ENCODE results near the gene TMEM238L.

TMEM238L gene

DNA sequence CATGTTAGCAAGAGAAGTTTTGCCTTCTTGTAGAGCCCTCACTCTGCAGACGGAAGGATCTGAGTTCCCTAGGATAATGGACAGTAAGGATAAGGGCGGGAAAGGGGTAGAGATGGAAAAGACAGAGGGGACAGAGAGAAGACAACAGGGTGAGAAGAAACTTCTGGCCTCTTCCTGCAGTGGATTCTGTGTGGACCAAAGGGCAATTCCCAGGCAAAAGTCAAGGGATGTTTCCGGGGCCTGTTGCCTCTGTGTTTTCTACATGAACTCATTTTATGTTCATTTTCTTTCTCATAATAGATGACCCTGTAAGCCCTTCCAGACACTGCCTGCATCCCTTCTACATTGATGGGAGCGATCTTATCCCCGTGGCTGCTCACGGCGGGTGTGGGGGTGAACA, 647 bp upstream of the TMEM238L start:
- DNase-seq (ENCODE audit: low spot score) = no peak

DNA sequence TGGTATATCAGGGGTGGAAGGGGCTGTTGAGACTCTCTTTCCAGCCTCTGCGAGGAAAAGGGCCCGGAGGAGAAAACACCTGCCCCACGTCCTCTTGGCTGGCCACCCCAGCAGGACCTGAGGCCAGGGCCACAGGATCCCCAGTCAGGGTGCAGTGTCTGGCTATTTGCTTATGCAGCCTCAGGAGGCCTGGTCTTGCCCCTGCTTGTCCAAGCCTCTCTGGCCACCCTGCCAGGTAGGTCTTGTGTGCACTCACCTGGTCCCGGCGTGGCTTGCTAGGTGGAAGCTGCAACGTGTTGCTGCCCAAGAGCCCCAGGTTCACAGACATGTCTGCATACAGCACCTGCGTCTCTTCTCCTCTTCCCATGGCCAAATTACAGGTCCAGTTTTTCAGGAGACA, 549 bp downstream of the TMEM238L start:
- DNase-seq (ENCODE audit: low spot score) = no peak

DNA sequence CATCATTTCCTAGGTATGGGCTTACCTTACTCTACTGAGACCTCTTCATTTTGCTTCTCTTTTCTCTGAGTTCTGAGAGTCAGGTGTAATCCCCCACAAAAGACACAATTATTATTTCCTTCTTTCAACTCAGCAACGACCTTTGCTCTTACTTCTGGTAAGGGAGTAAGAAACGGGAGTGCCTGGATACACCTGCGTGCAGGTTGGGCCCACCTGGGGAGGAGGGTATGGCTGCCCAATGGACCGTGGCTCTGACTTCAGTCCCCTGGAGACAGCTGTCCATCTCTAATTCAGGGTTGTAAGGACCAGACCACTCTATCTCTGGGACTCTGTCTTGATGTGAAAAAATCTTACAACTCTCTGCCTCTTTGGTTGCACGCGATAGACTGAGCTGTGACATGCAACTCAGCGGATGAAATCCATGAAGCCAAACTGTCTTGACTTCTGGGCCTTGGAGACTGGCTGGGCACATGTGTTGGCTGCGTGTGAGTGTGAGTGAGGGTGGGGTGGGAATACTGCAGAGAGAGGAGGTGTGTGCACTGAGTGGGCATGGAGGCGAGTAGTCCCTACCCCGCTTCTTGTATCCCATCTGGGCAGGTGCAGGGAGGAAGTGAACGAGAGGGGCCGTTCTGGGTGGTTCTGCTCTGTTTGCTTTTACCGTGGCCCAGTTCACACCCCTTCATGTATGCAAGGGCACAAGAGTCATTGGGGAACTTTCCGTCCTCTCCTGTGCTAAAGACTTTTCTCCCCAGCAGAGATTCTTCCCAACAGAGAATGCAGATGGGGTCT, 1.2 kb downstream of the TMEM238L start:
- DNase-seq (ENCODE audit: low spot score) = no peak

DNA sequence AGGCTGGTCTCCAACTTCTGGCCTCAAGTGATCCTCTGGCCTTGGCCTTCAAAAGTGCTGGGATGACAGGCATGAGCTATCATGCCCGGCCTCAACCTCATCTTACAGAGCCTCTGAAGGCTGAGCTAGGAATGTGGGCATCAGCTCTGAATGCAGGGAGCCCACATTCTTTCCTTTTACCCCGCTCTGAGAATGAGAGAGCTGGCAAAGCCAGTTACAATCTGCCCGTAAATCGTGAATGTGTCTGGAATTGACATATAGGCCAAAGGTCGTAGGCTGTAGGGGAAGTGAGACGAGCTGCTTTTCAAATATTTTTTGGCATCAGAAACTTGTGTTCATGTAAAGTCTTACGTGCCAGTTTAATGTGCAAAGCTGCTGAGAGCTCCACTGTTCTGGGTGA, 4.5 kb downstream of the TMEM238L start:
- DNase-seq (ENCODE audit: low spot score) = no peak

DNA sequence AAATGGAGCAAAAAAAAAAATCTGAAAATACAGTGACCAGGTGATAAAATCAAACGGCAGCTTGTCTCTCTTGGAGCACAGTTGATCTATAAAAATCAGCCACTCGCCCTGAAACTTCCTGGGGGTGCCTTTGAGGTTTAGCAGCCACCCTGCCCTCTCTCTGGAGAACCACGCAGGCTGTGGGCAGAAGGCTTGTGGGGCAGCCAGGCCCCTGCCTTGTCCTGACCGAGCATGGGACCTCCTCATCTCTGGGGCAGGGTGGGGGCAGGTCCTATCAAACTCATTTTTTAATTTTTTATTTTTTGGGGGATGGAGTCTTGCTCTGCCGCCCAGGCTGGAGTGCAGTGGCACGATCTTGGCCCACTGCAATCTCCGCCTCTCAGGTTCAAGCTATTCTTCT, 5.0 kb downstream of the TMEM238L start:
- DNase-seq (ENCODE audit: low spot score) = no peak

DNA sequence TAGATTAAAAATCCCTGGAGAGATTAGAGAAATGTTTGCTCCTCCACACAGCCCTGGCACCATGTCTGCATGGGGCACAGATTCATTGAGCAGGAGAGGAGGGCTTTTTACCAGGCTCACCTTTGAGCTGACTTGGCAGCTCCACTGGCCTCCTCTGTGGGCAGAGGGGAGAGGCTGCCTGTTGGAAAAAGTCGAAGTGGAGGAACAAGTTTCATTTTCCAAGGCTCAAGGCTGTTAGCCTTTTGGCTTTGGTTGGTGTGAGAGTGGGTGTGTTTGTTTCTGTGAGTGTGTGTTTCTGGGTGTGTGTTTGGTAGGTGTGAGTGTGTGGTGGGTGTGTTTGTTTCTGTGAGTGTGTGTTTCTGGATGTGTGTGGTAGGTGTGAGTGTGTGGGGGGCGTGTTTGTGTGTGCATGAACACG, 5.6 kb downstream of the TMEM238L start:
- no peak for DNase-seq (ENCODE audit: low spot score)

DNA sequence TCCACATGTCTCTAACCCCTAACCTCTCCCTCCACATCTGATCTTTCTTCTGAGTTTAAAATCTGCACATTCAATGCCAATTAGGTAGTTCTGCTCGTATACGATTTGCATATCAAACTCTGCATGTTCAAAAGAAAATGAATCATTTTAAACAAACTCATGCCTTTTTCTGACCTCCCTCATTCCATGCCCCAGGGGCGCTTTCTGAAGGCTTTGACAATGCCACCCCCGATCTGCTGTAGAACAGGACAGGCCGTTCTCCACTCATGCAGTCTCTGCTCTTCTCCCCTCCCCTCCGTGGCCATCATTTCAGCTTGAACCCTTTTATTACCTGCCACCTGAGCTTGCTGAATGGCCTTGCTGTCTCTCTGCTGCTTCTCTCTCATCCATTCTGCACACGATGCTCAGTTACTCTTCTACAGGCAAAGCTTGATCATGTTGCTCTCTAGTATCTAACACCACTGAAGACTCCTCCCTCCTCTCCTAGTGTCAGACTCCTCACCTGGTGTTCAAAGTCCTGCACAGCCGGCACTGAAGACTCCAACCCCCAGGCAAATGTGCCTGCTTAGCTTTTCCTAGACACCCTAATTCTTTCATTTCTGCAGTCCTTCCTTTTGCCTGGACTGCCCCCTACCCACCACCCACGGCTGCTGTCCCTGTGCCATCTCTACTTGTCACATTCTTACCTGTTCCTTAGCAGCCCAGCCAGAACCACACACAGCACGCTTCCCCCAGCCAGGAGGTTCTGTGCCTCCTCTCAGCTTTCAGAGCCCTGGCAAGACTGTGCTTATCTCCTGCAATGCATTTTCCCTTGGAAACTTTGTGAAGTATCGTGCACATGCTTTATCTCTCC, 6.2 kb downstream of the TMEM238L start:
- DNase-seq (ENCODE audit: low spot score) = no peak

DNA sequence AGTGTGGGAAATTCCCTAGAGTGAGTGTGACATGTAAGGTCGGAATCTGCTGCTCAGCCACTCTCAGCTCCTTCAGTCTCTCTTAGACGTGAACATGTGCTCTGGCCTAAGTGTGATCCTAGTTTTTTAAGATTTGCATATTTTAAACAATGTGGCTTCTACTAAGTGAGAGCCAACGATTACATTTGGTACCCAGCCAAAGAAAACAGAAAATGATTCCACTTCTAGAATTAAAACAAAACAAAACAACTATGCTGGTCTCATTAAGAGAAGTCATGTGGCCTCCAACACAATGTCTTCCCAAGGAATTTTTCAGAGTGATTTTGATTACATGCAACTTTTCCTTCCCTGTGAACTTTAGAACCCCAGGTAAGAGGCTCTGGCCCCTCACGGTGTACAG, 10.1 kb downstream of the TMEM238L start:
- no peak for DNase-seq (ENCODE audit: low spot score)

DNA sequence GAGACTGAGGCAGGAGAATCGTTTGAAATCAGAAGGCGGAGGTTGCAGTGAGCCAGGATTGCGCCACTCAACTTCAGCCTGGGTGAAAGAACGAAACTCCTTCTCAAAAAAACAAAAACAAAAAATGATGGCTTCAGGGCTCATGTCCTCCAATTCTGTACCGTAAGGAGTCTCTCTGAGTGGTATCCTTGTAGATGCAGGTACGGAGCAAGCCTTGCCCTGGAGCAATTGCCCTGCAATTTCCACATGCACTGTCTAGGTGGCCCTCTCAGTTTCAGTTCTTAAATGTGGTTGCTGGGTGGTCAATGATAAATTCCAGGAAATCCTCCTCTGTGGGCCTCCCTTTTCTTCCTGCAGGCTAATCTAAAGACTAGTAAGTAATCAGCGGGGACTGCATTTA, 10.6 kb downstream of the TMEM238L start:
- DNase-seq (ENCODE audit: low spot score) = no peak

DNA sequence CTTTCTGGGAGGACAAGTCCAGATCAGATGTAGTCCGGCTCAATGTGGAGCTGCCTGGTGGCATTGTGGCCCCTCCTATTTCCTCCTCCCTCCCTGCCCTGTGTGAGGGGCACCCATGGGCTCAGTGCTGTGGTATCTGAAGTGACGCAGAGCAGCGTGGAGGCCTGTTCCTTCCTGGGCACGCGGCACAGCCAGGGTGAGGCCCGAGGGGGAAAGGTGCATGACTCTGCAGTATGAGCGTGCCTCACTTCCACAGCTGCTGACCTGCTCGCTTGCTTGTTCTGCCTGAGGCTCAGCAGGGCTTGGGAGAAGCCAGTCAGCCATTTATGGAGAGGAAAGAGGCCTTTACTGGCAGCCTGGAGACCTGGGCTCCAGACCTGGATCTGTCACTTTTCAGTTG, 11.7 kb downstream of the TMEM238L start:
- no peak for DNase-seq (ENCODE audit: low spot score)

DNA sequence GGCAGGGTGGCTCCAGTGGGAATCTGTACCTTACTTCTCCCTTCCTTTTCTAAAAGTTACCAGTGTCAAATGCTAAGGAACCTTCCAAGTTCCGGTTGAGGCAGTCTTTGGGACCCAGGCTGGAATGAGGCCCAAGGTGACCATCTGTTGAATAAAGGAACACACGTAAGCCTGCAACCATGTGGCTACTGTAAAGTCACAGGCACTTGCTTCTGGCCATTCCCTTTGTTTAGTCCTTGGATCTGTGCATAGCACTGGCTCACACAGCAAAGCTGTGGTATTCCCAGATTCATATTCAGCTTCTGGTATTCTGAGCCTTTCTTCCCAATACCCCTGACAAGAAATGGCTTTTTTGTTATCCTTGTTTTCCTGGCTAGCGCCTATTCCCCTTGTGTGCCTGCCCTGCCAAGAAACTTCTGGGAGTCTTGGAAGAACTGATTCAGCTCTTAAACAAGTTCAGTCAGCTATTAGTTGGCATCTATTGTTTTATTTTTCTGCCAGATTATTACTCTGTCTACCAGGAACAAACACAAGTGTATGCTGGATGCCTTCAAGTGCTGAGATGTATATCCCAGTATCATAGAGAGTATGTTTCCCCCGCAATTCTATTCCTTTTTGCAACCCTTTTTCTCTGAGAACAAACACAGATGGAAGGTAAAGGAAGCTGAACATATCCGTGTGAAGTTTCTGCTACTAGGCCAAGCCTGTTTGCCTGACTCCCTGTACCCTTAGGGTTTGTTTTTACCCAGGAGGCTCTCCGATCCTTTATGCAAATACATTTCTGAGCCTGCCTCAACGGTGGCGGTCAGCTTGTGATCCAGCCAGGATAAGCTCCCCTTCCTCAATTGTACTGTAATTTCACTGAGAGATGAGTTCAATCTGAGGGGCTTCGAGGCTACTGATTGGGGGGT, 13.2 kb downstream of the TMEM238L start:
- DNase-seq (ENCODE audit: low spot score) = no peak

DNA sequence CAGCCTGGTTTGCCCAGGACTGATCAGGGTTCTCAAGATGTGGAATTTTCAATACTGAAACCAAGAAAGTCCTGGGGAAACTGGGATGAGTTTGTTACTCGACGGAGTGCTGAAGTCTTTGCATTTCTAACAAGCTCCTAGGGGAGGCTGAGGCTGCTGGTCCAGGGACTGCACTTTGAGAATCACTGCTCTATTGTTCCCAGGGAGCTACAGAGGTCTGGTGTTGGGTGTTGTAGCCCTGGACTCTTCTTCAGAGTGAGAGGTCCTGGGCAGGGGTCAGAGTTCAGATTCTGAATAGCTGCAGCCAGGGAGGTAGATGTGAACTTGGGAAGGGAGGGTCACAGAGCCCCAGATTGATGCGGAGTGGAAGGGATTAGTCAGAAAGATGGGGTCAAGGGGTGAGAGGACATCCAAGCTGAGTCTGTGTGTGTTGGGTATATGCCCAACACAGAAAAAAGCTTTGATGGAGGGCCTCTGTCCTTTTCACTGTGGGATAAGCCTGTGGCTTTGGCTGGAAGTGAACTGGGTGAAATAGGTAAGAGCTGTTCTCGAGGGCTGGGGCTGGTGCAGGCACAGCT, 14.1 kb downstream of the TMEM238L start:
- DNase-seq (ENCODE audit: low spot score) = no peak

DNA sequence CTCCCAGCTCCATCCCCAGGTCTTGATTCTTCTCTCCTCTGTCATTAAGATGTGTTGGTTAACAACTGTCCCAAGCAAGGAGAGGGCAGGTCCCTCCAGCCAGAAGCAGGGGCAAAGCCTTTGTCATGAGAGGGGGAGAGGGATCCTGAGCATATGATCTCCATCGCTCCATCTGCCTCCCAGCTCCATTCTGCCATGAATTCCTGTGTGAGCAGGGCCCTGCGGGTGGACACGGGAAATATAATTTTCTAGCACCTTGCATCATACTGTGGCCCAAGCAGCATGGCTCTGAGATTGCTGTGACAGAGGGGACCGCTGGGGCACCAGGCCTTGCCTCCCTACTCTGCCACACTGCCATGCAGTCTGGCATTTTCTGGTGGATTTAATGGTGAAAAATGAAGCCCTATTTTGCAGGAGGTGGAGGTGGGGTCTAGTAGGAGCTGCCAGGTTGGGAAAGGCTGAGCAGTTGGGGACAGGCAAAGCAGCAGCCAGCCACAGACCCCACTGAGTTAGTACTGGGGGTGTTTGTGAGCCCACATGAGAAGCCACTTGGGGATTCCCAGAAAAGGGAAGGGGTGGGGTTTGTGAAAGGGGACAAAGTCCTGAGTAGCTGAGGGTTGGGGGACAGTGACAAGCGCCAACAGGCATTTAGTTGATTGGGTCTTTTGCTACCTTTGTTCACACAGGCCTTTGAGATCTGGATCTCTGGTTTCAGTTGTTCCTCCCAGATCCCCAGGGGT, 16.4 kb downstream of the TMEM238L start:
- no peak for DNase-seq (ENCODE audit: low spot score)

DNA sequence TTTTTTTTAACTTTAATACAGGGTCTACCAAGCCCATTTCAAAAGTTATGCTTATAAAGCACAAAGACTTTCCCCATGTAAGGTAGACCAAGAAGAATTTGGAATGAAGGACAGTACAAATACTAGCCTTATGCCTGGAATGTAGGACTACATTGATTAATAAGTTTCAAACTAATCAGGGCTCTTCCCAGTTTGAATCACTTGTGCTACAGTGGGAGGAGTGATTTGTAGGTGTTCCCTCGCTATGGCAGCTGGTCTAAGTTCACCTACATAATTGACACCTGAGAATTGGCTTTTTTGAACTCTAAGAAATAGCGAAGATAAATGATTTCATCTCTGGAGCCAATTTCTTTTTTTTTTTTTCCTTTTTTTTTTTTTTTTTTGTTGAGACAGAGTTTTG, 18.6 kb downstream of the TMEM238L start:
- DNase-seq (ENCODE audit: low spot score) = no peak

DNA sequence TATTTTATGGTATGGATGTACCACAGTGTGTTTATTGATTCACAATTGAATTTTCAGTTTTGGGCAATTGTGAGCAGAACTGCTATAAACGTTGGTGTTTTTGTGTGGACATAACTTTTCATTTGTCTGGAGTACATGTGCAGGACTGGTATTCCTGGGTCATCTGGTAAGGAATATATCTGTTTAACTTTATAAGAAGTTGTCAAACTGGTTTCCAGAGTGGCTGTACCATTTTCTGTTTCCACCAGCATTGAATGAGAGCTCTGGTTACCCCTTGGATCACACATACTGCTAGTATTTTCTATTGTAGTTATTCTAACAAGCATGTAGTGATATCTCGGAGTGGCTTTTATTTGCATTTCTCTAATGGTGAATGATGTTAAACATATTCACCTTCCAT, 24.3 kb downstream of the TMEM238L start:
- DNase-seq (ENCODE audit: low spot score) = no peak

DNA sequence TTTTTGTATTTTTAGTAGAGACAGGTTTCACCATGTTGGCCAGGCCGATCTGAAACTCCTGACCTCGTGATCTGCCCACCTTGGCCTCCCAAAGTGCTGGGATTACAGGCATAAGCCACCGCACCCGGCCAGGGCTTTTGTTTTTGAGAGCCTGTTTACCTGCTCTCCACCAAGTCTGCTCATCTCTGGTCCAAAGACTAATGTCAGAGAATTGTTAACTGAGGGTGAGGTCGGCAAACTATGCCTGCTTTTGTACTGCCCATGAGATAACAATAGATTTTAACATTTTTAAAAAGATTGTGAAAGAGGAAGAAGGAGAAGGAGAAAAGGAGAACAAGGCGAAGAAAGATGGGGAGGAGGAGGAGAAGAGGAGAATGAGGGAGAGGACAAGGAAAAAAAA, 26.0 kb downstream of the TMEM238L start:
- DNase-seq (ENCODE audit: low spot score) = no peak

DNA sequence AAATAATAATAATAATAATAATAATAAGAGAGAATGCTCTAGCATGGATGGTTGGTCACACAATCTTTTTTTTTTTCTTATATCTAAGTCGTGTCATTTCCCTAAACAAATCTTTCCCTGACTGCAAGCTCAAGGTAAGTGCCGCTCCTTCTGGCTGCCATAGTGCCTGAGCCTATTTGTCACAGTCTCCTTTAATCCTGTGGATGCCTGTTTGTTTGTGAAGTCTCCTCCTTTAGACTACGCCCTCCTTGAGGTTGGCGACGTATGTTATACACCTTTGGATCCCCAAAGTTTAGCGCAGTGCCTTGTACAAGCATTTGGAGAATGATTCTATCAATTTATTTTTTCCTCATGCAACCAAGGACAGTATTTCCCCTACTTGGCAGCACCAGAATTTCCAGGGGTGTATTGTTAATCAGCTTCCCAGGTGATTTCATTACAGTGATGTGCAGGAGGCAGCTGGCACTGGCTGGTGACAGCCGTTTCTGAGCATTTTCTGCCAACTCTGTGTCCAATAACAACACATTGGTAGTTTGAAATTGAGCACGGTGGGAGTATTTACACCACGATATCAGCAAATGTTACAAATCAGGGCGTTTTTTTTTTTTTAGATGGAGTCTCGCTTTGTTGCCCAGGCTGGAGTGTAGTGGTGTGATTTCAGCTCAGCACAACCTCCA, 26.6 kb downstream of the TMEM238L start:
- no peak for DNase-seq (ENCODE audit: low spot score)

DNA sequence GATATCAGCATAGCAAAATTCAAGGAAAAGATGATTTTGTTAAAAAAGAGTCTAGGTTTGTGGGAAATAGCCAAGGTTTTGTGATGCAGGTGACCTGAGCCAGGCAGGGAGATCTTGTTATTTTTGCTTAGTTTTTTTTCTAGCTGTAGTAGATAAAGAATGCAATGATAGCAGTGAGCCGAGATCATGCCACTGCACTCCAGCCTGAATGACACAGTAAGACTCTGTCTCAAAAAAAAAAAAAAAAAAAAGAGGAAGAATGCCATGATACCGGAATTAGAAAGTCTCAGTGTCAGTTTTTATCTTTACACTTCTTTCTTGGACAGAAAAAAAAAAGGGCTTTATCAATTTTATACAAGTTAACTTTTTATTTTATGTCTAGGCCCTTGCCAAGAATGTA, 27.5 kb downstream of the TMEM238L start:
- DNase-seq (ENCODE audit: low spot score) = no peak

DNA sequence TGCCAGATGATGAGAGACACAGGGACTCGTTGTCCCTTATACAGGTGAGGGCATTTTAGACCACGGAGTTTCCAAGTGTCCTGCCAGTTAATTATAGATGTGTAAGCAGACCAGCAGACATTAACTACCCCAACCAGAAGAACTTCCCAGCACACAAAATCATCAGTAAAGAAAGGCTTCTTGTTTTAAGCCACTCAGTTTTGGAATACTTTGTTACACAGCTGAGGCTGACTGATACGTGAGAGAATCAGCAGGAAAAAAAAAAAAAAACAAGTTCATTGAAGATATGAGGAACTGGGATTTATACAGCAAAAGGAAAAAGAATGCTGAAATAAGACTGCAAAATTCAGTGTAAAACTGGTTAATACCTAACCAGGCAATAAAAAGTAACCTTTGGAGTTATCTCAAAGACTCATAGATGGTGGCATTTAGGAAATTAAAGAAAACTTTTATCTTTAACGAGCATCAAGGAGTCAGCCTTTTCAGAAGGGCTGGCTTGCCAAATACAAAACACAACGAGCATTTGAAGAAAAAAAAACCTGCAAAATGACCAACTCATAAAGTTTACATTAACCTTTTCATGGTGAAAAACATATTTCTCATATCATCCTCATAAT, 28.1 kb downstream of the TMEM238L start:
- DNase-seq (ENCODE audit: low spot score) = no peak

DNA sequence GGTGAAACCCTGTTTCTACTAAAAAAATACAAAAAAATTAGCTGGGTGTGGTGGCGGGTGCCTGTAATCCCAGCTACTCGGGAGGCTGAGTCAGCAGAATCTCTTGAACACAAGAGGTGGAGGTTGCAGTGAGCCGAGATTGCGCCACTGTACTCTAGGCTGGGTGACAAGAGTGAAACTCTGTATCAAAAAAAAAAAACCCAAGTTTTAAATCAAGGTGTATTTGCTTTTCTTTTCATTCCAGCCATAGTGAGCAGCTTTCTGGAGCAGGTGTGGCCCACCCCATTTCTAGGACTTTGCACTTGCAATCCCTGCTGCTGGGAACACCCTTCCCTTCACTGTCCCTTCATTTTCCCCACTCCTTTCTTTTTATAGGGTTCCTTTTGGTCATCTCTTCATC, 28.8 kb downstream of the TMEM238L start:
- DNase-seq (ENCODE audit: low spot score) = no peak

Measured in RKO (cell line).